GM23338 (cell line): Measurements from ENCODE around the gene ADAMTS8. TPM values are rescaled to one million over a fixed set of nuclear protein-coding genes. Genes with fewer than 3 reads are reported as not detected.

ENCODE experiments used
- ATAC-seq: fragments of 200-7000 bp; cut with Tn5 transposase; 3 replicates; pipeline ENCODE4 v1.9.1; 2020
- DNase-seq: peaks from one replicate; pipeline ENCODE4 v3.0.0-alpha.2; 2015; ENCODE audit warnings: low spot score
- H2AFZ ChIP-seq: fragments of 200-600 bp; sonication (generic); 2 replicates; pipeline ENCODE4 v1.8.0; 2016; ENCODE audit warnings: antibody characterized with exemption, mild to moderate bottlenecking, moderate library complexity
- H3F3A ChIP-seq: fragments of 200-600 bp; sonication (generic); replicated peaks from 2 replicates; pipeline ENCODE4 v1.8.0; 2017; ENCODE audit warnings: antibody characterized with exemption, mixed run types, low read depth
- H3K27ac ChIP-seq: fragments of 200-600 bp; sonication (generic); 2 replicates; pipeline ENCODE4 v1.6.1; 2016; ENCODE audit warnings: low read depth
- H3K27me3 ChIP-seq: fragments of 200-600 bp; sonication (generic); 2 replicates; pipeline ENCODE4 v1.8.0; 2016; ENCODE audit warnings: mild to moderate bottlenecking, mixed run types, moderate library complexity; ENCODE audit not compliant: insufficient read depth
- H3K36me3 ChIP-seq: fragments of 200-600 bp; sonication (generic); 2 replicates; pipeline ENCODE4 v1.8.0; 2016; ENCODE audit warnings: mild to moderate bottlenecking; ENCODE audit not compliant: insufficient read depth
- H3K4me1 ChIP-seq: fragments of 200-600 bp; sonication (generic); 2 replicates; pipeline ENCODE4 v1.8.0; 2016; ENCODE audit warnings: mild to moderate bottlenecking, moderate library complexity; ENCODE audit not compliant: insufficient read depth
- H3K4me2 ChIP-seq: fragments of 200-600 bp; sonication (generic); 2 replicates; pipeline ENCODE4 v1.7.1; 2017; ENCODE audit warnings: mixed run types
- H3K4me3 ChIP-seq: fragments of 200-600 bp; sonication (generic); 2 replicates; pipeline ENCODE4 v1.6.1; 2016; ENCODE audit warnings: mixed run types
- H3K79me2 ChIP-seq: fragments of 200-600 bp; sonication (generic); replicated peaks from 2 replicates; pipeline ENCODE4 v1.8.0; 2017; ENCODE audit warnings: mild to moderate bottlenecking; ENCODE audit not compliant: insufficient read depth
- H3K9me2 ChIP-seq: fragments of 200-600 bp; sonication (generic); 2 replicates; pipeline ENCODE4 v1.8.0; 2017; ENCODE audit not compliant: insufficient read depth
- H4K20me1 ChIP-seq: fragments of 200-600 bp; sonication (generic); replicated peaks from 2 replicates; pipeline ENCODE4 v1.8.0; 2017; ENCODE audit warnings: mild to moderate bottlenecking; ENCODE audit not compliant: insufficient read depth
- H3K27ac Mint-ChIP-seq: 2 replicates; pipeline ENCODE4 v1.8.0; 2020; ENCODE audit warnings: inconsistent platforms, mild to moderate bottlenecking, moderate library complexity, mixed read lengths
- H3K27me3 Mint-ChIP-seq: 3 replicates; pipeline ENCODE4 v1.8.0; 2022; ENCODE audit warnings: low read depth, mild to moderate bottlenecking, moderate library complexity, mixed read lengths, inconsistent platforms; ENCODE audit not compliant: insufficient read depth, poor library complexity
- H3K36me3 Mint-ChIP-seq: 3 replicates; pipeline ENCODE4 v1.8.0; 2021; ENCODE audit warnings: low read depth, mild to moderate bottlenecking, inconsistent platforms, moderate library complexity, mixed read lengths
- H3K4me1 Mint-ChIP-seq: 3 replicates; pipeline ENCODE4 v1.8.0; 2020; ENCODE audit warnings: mild to moderate bottlenecking, inconsistent platforms, mixed read lengths
- H3K4me3 Mint-ChIP-seq: 3 replicates; pipeline ENCODE4 v1.8.0; 2021; ENCODE audit warnings: moderate library complexity, mild to moderate bottlenecking, inconsistent platforms, mixed read lengths
- H3K9me3 Mint-ChIP-seq: 3 replicates; pipeline ENCODE4 v1.8.0; 2020; ENCODE audit warnings: moderate library complexity, mild to moderate bottlenecking, inconsistent platforms, mixed read lengths
- CREB1 ChIP-seq: fragments of 250-450 bp; sonication (Bioruptor Pico); IDR thresholded peaks from 2 replicates; pipeline ENCODE4 v1.5.0; 2020; ENCODE audit warnings: low read depth, mild to moderate bottlenecking, moderate library complexity
- EZH2 ChIP-seq: fragments of 200-600 bp; sonication (generic); IDR thresholded peaks from one replicate; pipeline ENCODE4 v1.8.0; 2017; ENCODE audit warnings: antibody characterized with exemption, mild to moderate bottlenecking, low read depth; ENCODE audit not compliant: unreplicated experiment
- EZH2phosphoT487 ChIP-seq: fragments of 200-600 bp; sonication (generic); IDR thresholded peaks from one replicate; pipeline ENCODE4 v1.8.1; 2018; ENCODE audit warnings: antibody characterized with exemption; ENCODE audit not compliant: unreplicated experiment
- JUNB ChIP-seq: IDR thresholded peaks from one replicate; pipeline ENCODE4 v1.6.1; 2016; ENCODE audit warnings: antibody characterized with exemption; ENCODE audit not compliant: unreplicated experiment
- NANOG ChIP-seq: IDR thresholded peaks from 2 replicates; pipeline ENCODE4 v1.6.1; 2016; ENCODE audit warnings: antibody characterized with exemption, borderline replicate concordance
- POLR2AphosphoS5 ChIP-seq: IDR thresholded peaks from 2 replicates; pipeline ENCODE4 v1.6.1; 2016; ENCODE audit warnings: antibody characterized with exemption, low read depth
- ZNF114 ChIP-seq: fragments of 250-450 bp; sonication (Bioruptor Pico); IDR thresholded peaks from 2 replicates; pipeline ENCODE4 v1.5.0; 2020; ENCODE audit warnings: mild to moderate bottlenecking, moderate library complexity
- polyA plus RNA-seq: library from polyadenylated mRNA; unstranded; fragments of >200 nt; fragmentation: Nextera tagmentation; extraction: Ambion mirVana; gene quantifications from 2 replicates; pipeline ENCODE4 v1.2.1, GENCODE V29; 2016
- total RNA-seq: library from RNA; depleted of rRNA; stranded (reverse); fragments of >200 nt; shearing (Covaris generic); gene quantifications from 2 replicates; pipeline ENCODE4 v1.2.3, GENCODE V29; 2014
- TF ChIP-seq, protein P1 (sequence below): fragments of 250-450 bp; sonication (Bioruptor Pico); IDR thresholded peaks from 2 replicates; pipeline ENCODE4 v1.5.0; 2020; ENCODE audit warnings: mild to moderate bottlenecking, moderate library complexity
- TF ChIP-seq, protein P2 (sequence below): IDR thresholded peaks from 2 replicates; pipeline ENCODE4 v1.6.1; 2016; ENCODE audit warnings: antibody characterized with exemption
- TF ChIP-seq, protein P3 (sequence below): IDR thresholded peaks from one replicate; pipeline ENCODE4 v1.6.1; 2018; ENCODE audit warnings: antibody characterized with exemption; ENCODE audit not compliant: unreplicated experiment
- TF ChIP-seq, protein P4 (sequence below), 2 experiments: fragments of 200-600 bp in 1 of 2; sonication (generic) in 1 of 2; conservative IDR thresholded peaks; 2 replicates each; pipeline versions ENCODE4 v1.5.1 to v1.6.1; 2016 to 2017; ENCODE audit warnings: antibody characterized with exemption in 2 of 2, low read depth in 2 of 2, mild to moderate bottlenecking in 2 of 2, moderate library complexity in 1 of 2

The ADAMTS8 gene
- total and polyA plus RNA-seq, 2 experiments from 2014 or later = 7.5 to 16.2 TPM

DNA sequence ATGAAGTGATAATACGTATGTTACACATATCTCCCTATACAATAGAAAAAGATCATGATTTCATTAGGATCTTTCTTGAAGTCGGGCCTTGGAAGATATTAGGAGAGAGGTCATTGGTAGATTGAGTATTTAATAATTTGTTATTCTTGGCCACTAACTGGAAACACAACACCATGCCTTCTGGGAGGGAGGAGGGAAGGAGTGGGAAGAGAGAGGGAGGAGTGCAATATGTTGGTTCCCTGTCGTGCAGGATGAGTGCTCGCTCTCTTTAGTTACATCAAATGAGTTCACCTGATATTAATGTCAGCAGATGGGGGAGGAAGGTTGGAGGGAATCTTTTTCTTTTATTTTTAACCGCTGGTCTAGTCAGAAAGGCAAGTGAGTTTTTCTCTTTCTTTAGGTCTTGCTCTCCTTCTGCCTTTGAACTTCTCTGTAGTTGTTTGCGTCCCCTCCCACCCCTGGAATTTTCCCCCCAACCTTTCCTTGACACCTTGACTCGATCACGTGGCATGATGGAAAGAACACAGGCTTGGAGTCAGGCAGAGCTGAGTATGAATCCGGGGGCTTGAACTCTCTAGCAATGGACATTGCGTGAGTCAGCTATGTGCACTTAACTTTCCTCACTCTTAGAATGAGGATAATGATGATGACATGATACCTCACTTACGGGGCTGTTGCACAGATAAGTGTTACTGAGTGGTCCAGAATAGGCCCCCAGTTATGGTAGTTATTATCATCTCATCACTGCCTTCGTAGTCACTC is 26.3 kb upstream of the ADAMTS8 start:
- ATAC-seq = no peak

More for the DNA sequence above, 26.3 kb upstream of the ADAMTS8 start:
- Histone ChIP-seq H3K9me2 (no peaks in the 10 kb centered on the region), H3K4me3 (no peak overlapping the region), H3K4me1 (no peaks in the 10 kb centered on the region), H3K27ac (no peak overlapping the region), H3K4me2 (no peak overlapping the region), H3K27me3 (peaks cover 31% of the 10 kb centered on the region), H3F3A (0 out of 2 replicates have a peak, but pooled peaks cover 4% of the 10 kb centered on the region), H3K79me2 (no peaks in the 10 kb centered on the region), H2AFZ (no peak overlapping the region), H4K20me1 (no peaks in the 10 kb centered on the region; the same call in 1 of the 2 replicates), H3K36me3 (no peaks in the 10 kb centered on the region; the same call in 1 of the 2 replicates)
- TF ChIP-seq EZH2phosphoT487 (no peak), JUNB (no peak), EZH2 (no peak), NANOG (no peak), POLR2AphosphoS5 (no peak), CREB1 (CRISPR knock-in tag) (no peak), ZNF114 (no peak)
- TF ChIP-seq, protein P1, sequence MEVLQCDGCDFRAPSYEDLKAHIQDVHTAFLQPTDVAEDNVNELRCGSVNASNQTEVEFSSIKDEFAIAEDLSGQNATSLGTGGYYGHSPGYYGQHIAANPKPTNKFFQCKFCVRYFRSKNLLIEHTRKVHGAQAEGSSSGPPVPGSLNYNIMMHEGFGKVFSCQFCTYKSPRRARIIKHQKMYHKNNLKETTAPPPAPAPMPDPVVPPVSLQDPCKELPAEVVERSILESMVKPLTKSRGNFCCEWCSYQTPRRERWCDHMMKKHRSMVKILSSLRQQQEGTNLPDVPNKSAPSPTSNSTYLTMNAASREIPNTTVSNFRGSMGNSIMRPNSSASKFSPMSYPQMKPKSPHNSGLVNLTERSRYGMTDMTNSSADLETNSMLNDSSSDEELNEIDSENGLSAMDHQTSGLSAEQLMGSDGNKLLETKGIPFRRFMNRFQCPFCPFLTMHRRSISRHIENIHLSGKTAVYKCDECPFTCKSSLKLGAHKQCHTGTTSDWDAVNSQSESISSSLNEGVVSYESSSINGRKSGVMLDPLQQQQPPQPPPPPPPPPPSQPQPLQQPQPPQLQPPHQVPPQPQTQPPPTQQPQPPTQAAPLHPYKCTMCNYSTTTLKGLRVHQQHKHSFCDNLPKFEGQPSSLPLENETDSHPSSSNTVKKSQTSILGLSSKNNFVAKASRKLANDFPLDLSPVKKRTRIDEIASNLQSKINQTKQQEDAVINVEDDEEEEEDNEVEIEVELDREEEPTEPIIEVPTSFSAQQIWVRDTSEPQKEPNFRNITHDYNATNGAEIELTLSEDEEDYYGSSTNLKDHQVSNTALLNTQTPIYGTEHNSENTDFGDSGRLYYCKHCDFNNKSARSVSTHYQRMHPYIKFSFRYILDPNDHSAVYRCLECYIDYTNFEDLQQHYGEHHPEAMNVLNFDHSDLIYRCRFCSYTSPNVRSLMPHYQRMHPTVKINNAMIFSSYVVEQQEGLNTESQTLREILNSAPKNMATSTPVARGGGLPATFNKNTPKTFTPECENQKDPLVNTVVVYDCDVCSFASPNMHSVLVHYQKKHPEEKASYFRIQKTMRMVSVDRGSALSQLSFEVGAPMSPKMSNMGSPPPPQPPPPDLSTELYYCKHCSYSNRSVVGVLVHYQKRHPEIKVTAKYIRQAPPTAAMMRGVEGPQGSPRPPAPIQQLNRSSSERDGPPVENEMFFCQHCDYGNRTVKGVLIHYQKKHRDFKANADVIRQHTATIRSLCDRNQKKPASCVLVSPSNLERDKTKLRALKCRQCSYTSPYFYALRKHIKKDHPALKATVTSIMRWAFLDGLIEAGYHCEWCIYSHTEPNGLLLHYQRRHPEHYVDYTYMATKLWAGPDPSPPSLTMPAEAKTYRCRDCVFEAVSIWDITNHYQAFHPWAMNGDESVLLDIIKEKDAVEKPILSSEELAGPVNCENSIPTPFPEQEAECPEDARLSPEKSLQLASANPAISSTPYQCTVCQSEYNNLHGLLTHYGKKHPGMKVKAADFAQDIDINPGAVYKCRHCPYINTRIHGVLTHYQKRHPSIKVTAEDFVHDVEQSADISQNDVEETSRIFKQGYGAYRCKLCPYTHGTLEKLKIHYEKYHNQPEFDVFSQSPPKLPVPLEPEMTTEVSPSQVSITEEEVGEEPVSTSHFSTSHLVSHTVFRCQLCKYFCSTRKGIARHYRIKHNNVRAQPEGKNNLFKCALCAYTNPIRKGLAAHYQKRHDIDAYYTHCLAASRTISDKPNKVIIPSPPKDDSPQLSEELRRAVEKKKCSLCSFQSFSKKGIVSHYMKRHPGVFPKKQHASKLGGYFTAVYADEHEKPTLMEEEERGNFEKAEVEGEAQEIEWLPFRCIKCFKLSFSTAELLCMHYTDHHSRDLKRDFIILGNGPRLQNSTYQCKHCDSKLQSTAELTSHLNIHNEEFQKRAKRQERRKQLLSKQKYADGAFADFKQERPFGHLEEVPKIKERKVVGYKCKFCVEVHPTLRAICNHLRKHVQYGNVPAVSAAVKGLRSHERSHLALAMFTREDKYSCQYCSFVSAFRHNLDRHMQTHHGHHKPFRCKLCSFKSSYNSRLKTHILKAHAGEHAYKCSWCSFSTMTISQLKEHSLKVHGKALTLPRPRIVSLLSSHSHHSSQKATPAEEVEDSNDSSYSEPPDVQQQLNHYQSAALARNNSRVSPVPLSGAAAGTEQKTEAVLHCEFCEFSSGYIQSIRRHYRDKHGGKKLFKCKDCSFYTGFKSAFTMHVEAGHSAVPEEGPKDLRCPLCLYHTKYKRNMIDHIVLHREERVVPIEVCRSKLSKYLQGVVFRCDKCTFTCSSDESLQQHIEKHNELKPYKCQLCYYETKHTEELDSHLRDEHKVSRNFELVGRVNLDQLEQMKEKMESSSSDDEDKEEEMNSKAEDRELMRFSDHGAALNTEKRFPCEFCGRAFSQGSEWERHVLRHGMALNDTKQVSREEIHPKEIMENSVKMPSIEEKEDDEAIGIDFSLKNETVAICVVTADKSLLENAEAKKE (CRISPR knock-in tag) = no peak
- TF ChIP-seq, protein P2, sequence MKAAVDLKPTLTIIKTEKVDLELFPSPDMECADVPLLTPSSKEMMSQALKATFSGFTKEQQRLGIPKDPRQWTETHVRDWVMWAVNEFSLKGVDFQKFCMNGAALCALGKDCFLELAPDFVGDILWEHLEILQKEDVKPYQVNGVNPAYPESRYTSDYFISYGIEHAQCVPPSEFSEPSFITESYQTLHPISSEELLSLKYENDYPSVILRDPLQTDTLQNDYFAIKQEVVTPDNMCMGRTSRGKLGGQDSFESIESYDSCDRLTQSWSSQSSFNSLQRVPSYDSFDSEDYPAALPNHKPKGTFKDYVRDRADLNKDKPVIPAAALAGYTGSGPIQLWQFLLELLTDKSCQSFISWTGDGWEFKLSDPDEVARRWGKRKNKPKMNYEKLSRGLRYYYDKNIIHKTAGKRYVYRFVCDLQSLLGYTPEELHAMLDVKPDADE = no peak
- TF ChIP-seq, protein P3, sequence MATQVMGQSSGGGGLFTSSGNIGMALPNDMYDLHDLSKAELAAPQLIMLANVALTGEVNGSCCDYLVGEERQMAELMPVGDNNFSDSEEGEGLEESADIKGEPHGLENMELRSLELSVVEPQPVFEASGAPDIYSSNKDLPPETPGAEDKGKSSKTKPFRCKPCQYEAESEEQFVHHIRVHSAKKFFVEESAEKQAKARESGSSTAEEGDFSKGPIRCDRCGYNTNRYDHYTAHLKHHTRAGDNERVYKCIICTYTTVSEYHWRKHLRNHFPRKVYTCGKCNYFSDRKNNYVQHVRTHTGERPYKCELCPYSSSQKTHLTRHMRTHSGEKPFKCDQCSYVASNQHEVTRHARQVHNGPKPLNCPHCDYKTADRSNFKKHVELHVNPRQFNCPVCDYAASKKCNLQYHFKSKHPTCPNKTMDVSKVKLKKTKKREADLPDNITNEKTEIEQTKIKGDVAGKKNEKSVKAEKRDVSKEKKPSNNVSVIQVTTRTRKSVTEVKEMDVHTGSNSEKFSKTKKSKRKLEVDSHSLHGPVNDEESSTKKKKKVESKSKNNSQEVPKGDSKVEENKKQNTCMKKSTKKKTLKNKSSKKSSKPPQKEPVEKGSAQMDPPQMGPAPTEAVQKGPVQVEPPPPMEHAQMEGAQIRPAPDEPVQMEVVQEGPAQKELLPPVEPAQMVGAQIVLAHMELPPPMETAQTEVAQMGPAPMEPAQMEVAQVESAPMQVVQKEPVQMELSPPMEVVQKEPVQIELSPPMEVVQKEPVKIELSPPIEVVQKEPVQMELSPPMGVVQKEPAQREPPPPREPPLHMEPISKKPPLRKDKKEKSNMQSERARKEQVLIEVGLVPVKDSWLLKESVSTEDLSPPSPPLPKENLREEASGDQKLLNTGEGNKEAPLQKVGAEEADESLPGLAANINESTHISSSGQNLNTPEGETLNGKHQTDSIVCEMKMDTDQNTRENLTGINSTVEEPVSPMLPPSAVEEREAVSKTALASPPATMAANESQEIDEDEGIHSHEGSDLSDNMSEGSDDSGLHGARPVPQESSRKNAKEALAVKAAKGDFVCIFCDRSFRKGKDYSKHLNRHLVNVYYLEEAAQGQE = no peak
- TF ChIP-seq, protein P4, sequence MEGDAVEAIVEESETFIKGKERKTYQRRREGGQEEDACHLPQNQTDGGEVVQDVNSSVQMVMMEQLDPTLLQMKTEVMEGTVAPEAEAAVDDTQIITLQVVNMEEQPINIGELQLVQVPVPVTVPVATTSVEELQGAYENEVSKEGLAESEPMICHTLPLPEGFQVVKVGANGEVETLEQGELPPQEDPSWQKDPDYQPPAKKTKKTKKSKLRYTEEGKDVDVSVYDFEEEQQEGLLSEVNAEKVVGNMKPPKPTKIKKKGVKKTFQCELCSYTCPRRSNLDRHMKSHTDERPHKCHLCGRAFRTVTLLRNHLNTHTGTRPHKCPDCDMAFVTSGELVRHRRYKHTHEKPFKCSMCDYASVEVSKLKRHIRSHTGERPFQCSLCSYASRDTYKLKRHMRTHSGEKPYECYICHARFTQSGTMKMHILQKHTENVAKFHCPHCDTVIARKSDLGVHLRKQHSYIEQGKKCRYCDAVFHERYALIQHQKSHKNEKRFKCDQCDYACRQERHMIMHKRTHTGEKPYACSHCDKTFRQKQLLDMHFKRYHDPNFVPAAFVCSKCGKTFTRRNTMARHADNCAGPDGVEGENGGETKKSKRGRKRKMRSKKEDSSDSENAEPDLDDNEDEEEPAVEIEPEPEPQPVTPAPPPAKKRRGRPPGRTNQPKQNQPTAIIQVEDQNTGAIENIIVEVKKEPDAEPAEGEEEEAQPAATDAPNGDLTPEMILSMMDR (conservative IDR thresholded peaks at IDR 0.05; ENCODE audit: low read depth in 2 of 2) = no peak
- peaks cover 8% of the 10 kb centered on the region for H3K4me1 Mint-ChIP-seq
- H3K4me3 Mint-ChIP-seq = no peak overlapping the region
- peaks cover 3% of the 10 kb centered on the region; the same call in 1 of the 3 replicates for H3K36me3 Mint-ChIP-seq
- peaks cover 2% of the 10 kb centered on the region; the same call in 1 of the 3 replicates for H3K9me3 Mint-ChIP-seq
- H3K27me3 Mint-ChIP-seq = peaks cover 42% of the 10 kb centered on the region
- no peak for DNase-seq
- no peak overlapping the region for H3K27ac Mint-ChIP-seq
